OCI-LY3 (cell line): ENCODE results near the gene MDGA2.

Experiments
- EZH2phosphoT487 ChIP-seq: fragments of 200-600 bp; shearing (Covaris generic); IDR thresholded peaks from 2 replicates; pipeline ENCODE4 v1.6.1; 2018; ENCODE audit warnings: antibody characterized with exemption, mixed run types, low read depth
- TF ChIP-seq, protein P1 (sequence below): fragments of 200-600, 300-600 bp; sonication (generic); IDR thresholded peaks from 2 replicates; pipeline ENCODE4 v1.5.1; 2014; ENCODE audit warnings: antibody characterized with exemption, low read length, low read depth

DNA sequence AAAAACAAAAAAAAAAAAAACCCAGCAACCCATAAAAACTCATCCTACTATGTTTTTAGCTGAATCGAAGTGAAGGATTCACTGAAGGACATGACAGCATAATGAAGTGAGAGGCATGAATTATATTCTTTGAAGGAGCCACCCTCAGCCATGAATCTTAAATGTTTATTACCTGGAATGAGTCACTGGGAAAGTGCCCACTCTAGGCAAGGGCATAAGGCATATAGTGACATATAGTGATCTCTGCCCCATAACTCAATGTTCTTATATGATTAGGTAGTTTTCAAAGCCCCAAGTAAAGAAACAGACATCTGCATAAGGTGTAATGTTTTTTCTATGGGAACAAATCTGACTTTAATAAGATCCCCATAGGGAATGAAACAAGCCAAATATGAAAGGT lies 79.9 kb downstream of the MDGA2 start:
- TF ChIP-seq, protein P1, sequence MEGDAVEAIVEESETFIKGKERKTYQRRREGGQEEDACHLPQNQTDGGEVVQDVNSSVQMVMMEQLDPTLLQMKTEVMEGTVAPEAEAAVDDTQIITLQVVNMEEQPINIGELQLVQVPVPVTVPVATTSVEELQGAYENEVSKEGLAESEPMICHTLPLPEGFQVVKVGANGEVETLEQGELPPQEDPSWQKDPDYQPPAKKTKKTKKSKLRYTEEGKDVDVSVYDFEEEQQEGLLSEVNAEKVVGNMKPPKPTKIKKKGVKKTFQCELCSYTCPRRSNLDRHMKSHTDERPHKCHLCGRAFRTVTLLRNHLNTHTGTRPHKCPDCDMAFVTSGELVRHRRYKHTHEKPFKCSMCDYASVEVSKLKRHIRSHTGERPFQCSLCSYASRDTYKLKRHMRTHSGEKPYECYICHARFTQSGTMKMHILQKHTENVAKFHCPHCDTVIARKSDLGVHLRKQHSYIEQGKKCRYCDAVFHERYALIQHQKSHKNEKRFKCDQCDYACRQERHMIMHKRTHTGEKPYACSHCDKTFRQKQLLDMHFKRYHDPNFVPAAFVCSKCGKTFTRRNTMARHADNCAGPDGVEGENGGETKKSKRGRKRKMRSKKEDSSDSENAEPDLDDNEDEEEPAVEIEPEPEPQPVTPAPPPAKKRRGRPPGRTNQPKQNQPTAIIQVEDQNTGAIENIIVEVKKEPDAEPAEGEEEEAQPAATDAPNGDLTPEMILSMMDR, result no peak
- TF ChIP-seq EZH2phosphoT487, result no peak
